Measurements from ENCODE around the gene C2CD4B.

The C2CD4B gene

GRCh38 chr15:62122249-62122648 lies 42.8 kb downstream of the C2CD4B start:
- no peak for TF ChIP-seq JUND (IDR thresholded peaks at IDR 0.05; ENCODE audit: low read depth)
- in situ Hi-C loops (cut with HindIII; ENCODE audit: low pct_unique_long_range_greater_than_20kb, low sequenced_read_pairs) = no loop called here

GRCh38 chr15:62121273-62122015 lies 43.6 kb downstream of the C2CD4B start:
- TF ChIP-seq JUND (IDR thresholded peaks at IDR 0.05; ENCODE audit: low read depth) = no peak
- in situ Hi-C loops (cut with HindIII; ENCODE audit: low pct_unique_long_range_greater_than_20kb, low sequenced_read_pairs) = no loop called here
- DNase-seq (ENCODE audit: low read depth in 1 of 2, low spot score in 1 of 2) = peak in 1 of 2 experiments; percentile 79

More at GRCh38 chr15:62122249-62122648, 42.8 kb downstream of the C2CD4B start:
- peak in 1 of 2 experiments; percentile 65 for DNase-seq (ENCODE audit: low read depth in 1 of 2, low spot score in 1 of 2)

- TF ChIP-seq JUND (IDR thresholded peaks at IDR 0.05; ENCODE audit: low read depth) = no peak
- DNase-seq (ENCODE audit: low read depth in 1 of 2, low spot score in 1 of 2) = no peak
- in situ Hi-C loops (cut with HindIII; ENCODE audit: low pct_unique_long_range_greater_than_20kb, low sequenced_read_pairs) = no loop called here
Observed at GRCh38 chr15:62120776-62121175, 44.3 kb downstream of the C2CD4B start.

- no peak for TF ChIP-seq JUND (IDR thresholded peaks at IDR 0.05; ENCODE audit: low read depth)
- in situ Hi-C loops (cut with HindIII; ENCODE audit: low pct_unique_long_range_greater_than_20kb, low sequenced_read_pairs) = no loop called here
Observed at GRCh38 chr15:62119874-62120273, 45.2 kb downstream of the C2CD4B start.

GRCh38 chr15:62119227-62119864 lies 45.7 kb downstream of the C2CD4B start:
- no peak for TF ChIP-seq JUND (IDR thresholded peaks at IDR 0.05; ENCODE audit: low read depth)
- in situ Hi-C loops (cut with HindIII; ENCODE audit: low pct_unique_long_range_greater_than_20kb, low sequenced_read_pairs) = no loop called here
- DNase-seq (ENCODE audit: low read depth in 1 of 2, low spot score in 1 of 2) = peak in 1 of 2 experiments; percentile 52

More at GRCh38 chr15:62119874-62120273, 45.2 kb downstream of the C2CD4B start:
- no peak for DNase-seq (ENCODE audit: low read depth in 1 of 2, low spot score in 1 of 2)

- no peak for DNase-seq (ENCODE audit: low read depth in 1 of 2, low spot score in 1 of 2)
- in situ Hi-C loops (cut with HindIII; ENCODE audit: low pct_unique_long_range_greater_than_20kb, low sequenced_read_pairs) = no loop called here
- TF ChIP-seq JUND (IDR thresholded peaks at IDR 0.05; ENCODE audit: low read depth) = no peak
Observed at GRCh38 chr15:62118520-62119226, 46.4 kb downstream of the C2CD4B start.

- in situ Hi-C loops (cut with HindIII; ENCODE audit: low pct_unique_long_range_greater_than_20kb, low sequenced_read_pairs) = no loop called here
- no peak for TF ChIP-seq JUND (IDR thresholded peaks at IDR 0.05; ENCODE audit: low read depth)
- DNase-seq (ENCODE audit: low read depth in 1 of 2, low spot score in 1 of 2) = no peak
Observed at GRCh38 chr15:62115847-62116246, 49.2 kb downstream of the C2CD4B start.
